ENCODE data around the gene RAB4A. TPM values are rescaled to one million over a fixed set of nuclear protein-coding genes. Genes with fewer than 3 reads are reported as not detected.

RAB4A gene
- total RNA-seq, 1 donor from 2014 or later: 28.1 TPM

- no peak for TF ChIP-seq CTCF (conservative IDR thresholded peaks at IDR 0.05; ENCODE audit: low read depth, low read length)
- DNase-seq (ENCODE audit: low read depth): no peak
- H3K4me3 ChIP-seq (ENCODE audit: low read depth, low read length): no peak overlapping the region
Observed at GRCh38 chr1:229252228-229252984, 18.5 kb upstream of the RAB4A start.

GRCh38 chr1:229253151-229253974, 17.5 kb upstream of the RAB4A start:
- DNase-seq (ENCODE audit: low read depth): peak; percentile 52
- TF ChIP-seq CTCF (conservative IDR thresholded peaks at IDR 0.05; ENCODE audit: low read depth, low read length): no peak

GRCh38 chr1:229254910-229255541, 15.9 kb upstream of the RAB4A start:
- DNase-seq (ENCODE audit: low read depth): no peak
- no peak overlapping the region for H3K4me3 ChIP-seq (ENCODE audit: low read depth, low read length)
- peak; percentile 32 for TF ChIP-seq CTCF (conservative IDR thresholded peaks at IDR 0.05; ENCODE audit: low read depth, low read length)

More at GRCh38 chr1:229253151-229253974, 17.5 kb upstream of the RAB4A start:
- no peak overlapping the region for H3K4me3 ChIP-seq (ENCODE audit: low read depth, low read length)

GRCh38 chr1:229258031-229258756, 12.7 kb upstream of the RAB4A start:
- no peak for DNase-seq (ENCODE audit: low read depth)
- H3K4me3 ChIP-seq (ENCODE audit: low read depth, low read length): no peak overlapping the region
- TF ChIP-seq CTCF (conservative IDR thresholded peaks at IDR 0.05; ENCODE audit: low read depth, low read length): peak; percentile 82

GRCh38 chr1:229258757-229259060, 12.2 kb upstream of the RAB4A start:
- no peak for TF ChIP-seq CTCF (conservative IDR thresholded peaks at IDR 0.05; ENCODE audit: low read depth, low read length)
- DNase-seq (ENCODE audit: low read depth): no peak
- no peak overlapping the region for H3K4me3 ChIP-seq (ENCODE audit: low read depth, low read length)

- no peak for TF ChIP-seq CTCF (conservative IDR thresholded peaks at IDR 0.05; ENCODE audit: low read depth, low read length)
- no peak for DNase-seq (ENCODE audit: low read depth)
Observed at GRCh38 chr1:229260297-229260696, 10.6 kb upstream of the RAB4A start.

More at GRCh38 chr1:229260297-229260696, 10.6 kb upstream of the RAB4A start:
- H3K4me3 ChIP-seq (ENCODE audit: low read depth, low read length): no peak overlapping the region

Data from epithelial cell of proximal tubule (primary cell).